Astrocyte (in vitro differentiated cells and primary cell): Measurements from ENCODE around the gene KNDC1. TPM values are rescaled to one million over a fixed set of nuclear protein-coding genes. Genes with fewer than 3 reads are reported as not detected.

Experiments used
- DNase-seq: peaks from one replicate; pipeline ENCODE4 v3.0.0-alpha.2; 2010; ENCODE audit warnings: low read depth
- FAIRE-seq: peaks from 2 replicates; lab custom pipeline; 2011; peaks lifted over from hg19 to GRCh38; lab: Jason Lieb, UNC
- H2AFZ ChIP-seq: 2 replicates; pipeline ENCODE4 v1.6.0; 2012; ENCODE audit warnings: low read depth, low read length, inconsistent platforms
- H3K27ac ChIP-seq: 2 replicates; pipeline ENCODE4 v1.5.1; 2011; ENCODE audit warnings: low read depth, low read length, inconsistent platforms
- H3K27me3 ChIP-seq: 2 replicates; pipeline ENCODE4 v1.6.0; 2011; ENCODE audit warnings: low read length, inconsistent platforms; ENCODE audit not compliant: insufficient read depth
- H3K36me3 ChIP-seq: 2 replicates; pipeline ENCODE4 v1.5.1; 2011; ENCODE audit warnings: low read length, inconsistent platforms; ENCODE audit not compliant: insufficient read depth
- H3K4me1 ChIP-seq: 2 replicates; pipeline ENCODE4 v1.5.1; 2011; ENCODE audit warnings: low read length, inconsistent platforms; ENCODE audit not compliant: insufficient read depth
- H3K4me2 ChIP-seq: 2 replicates; pipeline ENCODE4 v1.6.0; 2012; ENCODE audit warnings: low read length, inconsistent platforms
- H3K4me3 ChIP-seq: 2 replicates; pipeline ENCODE4 v1.5.1; 2011; ENCODE audit warnings: low read depth, mild to moderate bottlenecking, low read length, inconsistent platforms; ENCODE audit not compliant: insufficient read depth
- H3K79me2 ChIP-seq: 2 replicates; pipeline ENCODE4 v1.6.0; 2012; ENCODE audit warnings: mild to moderate bottlenecking, low read length, inconsistent platforms; ENCODE audit not compliant: insufficient read depth
- H3K9ac ChIP-seq: 2 replicates; pipeline ENCODE4 v1.6.0; 2012; ENCODE audit warnings: mild to moderate bottlenecking, low read length, inconsistent platforms
- H3K9me3 ChIP-seq: 2 replicates; pipeline ENCODE4 v1.5.1; 2012; ENCODE audit warnings: low read depth, mild to moderate bottlenecking, low read length, inconsistent platforms; ENCODE audit not compliant: insufficient read depth
- H4K20me1 ChIP-seq: 2 replicates; pipeline ENCODE4 v1.6.0; 2012; ENCODE audit warnings: low read length, inconsistent platforms; ENCODE audit not compliant: insufficient read depth
- H3K27ac Mint-ChIP-seq: one replicate; pipeline ENCODE4 v1.8.0; 2021; ENCODE audit warnings: mild to moderate bottlenecking, mixed read lengths; ENCODE audit not compliant: unreplicated experiment
- H3K27me3 Mint-ChIP-seq: one replicate; pipeline ENCODE4 v1.8.0; 2021; ENCODE audit warnings: low read depth, mixed read lengths; ENCODE audit not compliant: unreplicated experiment
- H3K36me3 Mint-ChIP-seq: one replicate; pipeline ENCODE4 v1.8.0; 2021; ENCODE audit warnings: low read depth, mixed read lengths; ENCODE audit not compliant: unreplicated experiment
- H3K4me1 Mint-ChIP-seq: one replicate; pipeline ENCODE4 v1.8.0; 2021; ENCODE audit warnings: low read depth, mixed read lengths; ENCODE audit not compliant: unreplicated experiment
- H3K4me3 Mint-ChIP-seq: one replicate; pipeline ENCODE4 v1.8.0; 2021; ENCODE audit warnings: mild to moderate bottlenecking, moderate library complexity, mixed read lengths; ENCODE audit not compliant: unreplicated experiment
- H3K9me3 Mint-ChIP-seq: one replicate; pipeline ENCODE4 v1.8.0; 2021; ENCODE audit warnings: mild to moderate bottlenecking, mixed read lengths; ENCODE audit not compliant: unreplicated experiment
- EZH2 ChIP-seq: IDR thresholded peaks from 2 replicates; pipeline ENCODE4 v1.6.1; 2012; ENCODE audit warnings: mild to moderate bottlenecking, low read length, inconsistent platforms; ENCODE audit not compliant: insufficient read depth
- total RNA-seq: library from RNA; stranded (reverse); gene quantifications from 2 replicates; pipeline ENCODE4 v1.2.1, GENCODE V29; 2021
- TF ChIP-seq, protein P1 (sequence below): IDR thresholded peaks from 2 replicates; pipeline ENCODE4 v1.5.1; 2011; ENCODE audit warnings: low read depth, mild to moderate bottlenecking, inconsistent platforms, low read length, moderate library complexity; ENCODE audit not compliant: insufficient read depth

KNDC1 gene
- total RNA-seq, 1 donor from 2014 or later = 2.6 TPM

DNA sequence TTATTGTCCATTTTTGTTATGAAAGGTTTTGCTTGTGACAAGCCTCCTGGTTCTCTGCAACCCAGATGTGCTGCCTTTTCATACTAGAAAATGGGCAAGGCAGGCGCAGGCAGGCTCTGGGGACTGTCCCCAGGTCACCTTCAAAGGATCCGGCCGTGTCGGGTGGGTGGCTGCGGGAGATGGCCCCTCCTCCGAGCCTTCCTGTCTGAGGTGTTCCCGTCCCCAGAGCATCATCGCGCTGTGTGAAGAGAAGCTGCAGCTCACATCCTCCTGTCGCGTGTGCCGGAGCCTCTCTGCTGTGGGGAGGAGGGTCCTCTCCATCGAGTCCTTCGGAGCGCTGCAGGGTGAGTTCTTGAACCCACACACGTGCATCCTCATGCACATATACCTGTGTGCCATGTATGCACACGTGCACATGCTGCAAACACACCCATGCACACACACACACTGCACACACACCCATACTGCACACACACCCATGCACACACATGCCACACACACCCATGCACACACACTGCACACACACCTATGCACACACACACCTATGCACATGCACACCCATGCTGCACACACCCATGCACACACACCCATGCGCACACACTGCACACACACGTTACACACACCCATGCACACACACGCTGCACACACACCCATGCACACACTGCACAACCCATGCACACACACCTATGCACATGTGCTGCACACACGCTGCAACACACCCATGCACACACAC lies 23.8 kb downstream of the KNDC1 start:
- FAIRE-seq = no peak
- no peaks in the 10 kb centered on the region for H3K4me1 ChIP-seq
- no peak for TF ChIP-seq EZH2
- TF ChIP-seq, protein P1, sequence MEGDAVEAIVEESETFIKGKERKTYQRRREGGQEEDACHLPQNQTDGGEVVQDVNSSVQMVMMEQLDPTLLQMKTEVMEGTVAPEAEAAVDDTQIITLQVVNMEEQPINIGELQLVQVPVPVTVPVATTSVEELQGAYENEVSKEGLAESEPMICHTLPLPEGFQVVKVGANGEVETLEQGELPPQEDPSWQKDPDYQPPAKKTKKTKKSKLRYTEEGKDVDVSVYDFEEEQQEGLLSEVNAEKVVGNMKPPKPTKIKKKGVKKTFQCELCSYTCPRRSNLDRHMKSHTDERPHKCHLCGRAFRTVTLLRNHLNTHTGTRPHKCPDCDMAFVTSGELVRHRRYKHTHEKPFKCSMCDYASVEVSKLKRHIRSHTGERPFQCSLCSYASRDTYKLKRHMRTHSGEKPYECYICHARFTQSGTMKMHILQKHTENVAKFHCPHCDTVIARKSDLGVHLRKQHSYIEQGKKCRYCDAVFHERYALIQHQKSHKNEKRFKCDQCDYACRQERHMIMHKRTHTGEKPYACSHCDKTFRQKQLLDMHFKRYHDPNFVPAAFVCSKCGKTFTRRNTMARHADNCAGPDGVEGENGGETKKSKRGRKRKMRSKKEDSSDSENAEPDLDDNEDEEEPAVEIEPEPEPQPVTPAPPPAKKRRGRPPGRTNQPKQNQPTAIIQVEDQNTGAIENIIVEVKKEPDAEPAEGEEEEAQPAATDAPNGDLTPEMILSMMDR = no peak

DNA sequence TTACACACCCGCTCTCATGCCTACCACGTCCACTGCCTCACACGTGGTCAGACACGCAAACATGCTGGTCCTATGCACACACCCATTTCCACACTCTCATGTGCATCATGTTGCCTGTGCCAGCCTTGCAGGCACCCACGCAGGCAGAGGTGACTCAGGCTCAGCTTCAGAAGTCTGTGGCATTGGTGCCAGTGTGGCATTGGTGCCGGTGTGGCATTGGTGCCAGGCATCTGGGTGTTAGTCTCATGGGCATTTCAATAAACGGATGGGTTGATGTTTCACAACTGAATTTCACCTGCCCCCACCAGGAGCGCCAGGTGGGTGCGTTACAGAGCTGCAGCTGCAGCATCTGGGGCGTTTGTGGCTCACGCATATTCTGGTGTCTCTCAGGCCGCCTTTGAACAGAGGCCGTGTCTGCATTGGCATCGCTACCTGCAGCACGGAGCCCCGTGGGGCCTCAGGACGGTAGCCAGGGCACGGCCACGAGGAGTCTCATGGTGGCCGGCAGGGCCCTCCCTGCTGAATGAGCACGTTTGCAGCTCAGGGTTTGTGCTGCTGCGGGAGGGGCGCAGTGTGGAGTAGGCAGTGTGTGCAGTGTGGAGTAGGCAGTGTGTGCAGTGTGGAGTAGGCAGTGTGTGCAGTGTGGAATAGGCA lies 24.7 kb downstream of the KNDC1 start:
- Histone ChIP-seq H3K36me3 (no peaks in the 10 kb centered on the region), H3K4me1 (no peaks in the 10 kb centered on the region), H3K27me3 (no peaks in the 10 kb centered on the region), H3K4me3 (no peak overlapping the region), H3K9me3 (no peaks in the 10 kb centered on the region), H2AFZ (no peak overlapping the region), H3K9ac (no peak overlapping the region), H3K27ac (no peak overlapping the region), H4K20me1 (no peaks in the 10 kb centered on the region), H3K79me2 (no peaks in the 10 kb centered on the region), H3K4me2 (no peak overlapping the region)
- H3K36me3 Mint-ChIP-seq = peaks cover 4% of the 10 kb centered on the region
- H3K27me3 Mint-ChIP-seq = peaks cover 15% of the 10 kb centered on the region
- H3K27ac Mint-ChIP-seq = no peak overlapping the region
- no peaks in the 10 kb centered on the region for H3K9me3 Mint-ChIP-seq
- no peak for DNase-seq
- FAIRE-seq = no peak
- TF ChIP-seq, protein P1 = no peak
- no peaks in the 10 kb centered on the region for H3K4me1 Mint-ChIP-seq
- no peak overlapping the region for H3K4me3 Mint-ChIP-seq

More for the DNA sequence above, 23.8 kb downstream of the KNDC1 start:
- Histone ChIP-seq H2AFZ (no peak overlapping the region), H3K4me2 (no peak overlapping the region), H3K9ac (no peak overlapping the region), H3K27me3 (no peaks in the 10 kb centered on the region), H3K79me2 (no peaks in the 10 kb centered on the region), H3K27ac (no peak overlapping the region), H3K9me3 (no peaks in the 10 kb centered on the region), H3K4me3 (no peak overlapping the region), H3K36me3 (no peaks in the 10 kb centered on the region), H4K20me1 (no peaks in the 10 kb centered on the region)
- Mint-ChIP-seq H3K4me1 (no peaks in the 10 kb centered on the region), H3K27me3 (peaks cover 18% of the 10 kb centered on the region), H3K4me3 (no peak overlapping the region), H3K36me3 (peaks cover 4% of the 10 kb centered on the region), H3K27ac (no peak overlapping the region), H3K9me3 (no peaks in the 10 kb centered on the region)
- DNase-seq = no peak

DNA sequence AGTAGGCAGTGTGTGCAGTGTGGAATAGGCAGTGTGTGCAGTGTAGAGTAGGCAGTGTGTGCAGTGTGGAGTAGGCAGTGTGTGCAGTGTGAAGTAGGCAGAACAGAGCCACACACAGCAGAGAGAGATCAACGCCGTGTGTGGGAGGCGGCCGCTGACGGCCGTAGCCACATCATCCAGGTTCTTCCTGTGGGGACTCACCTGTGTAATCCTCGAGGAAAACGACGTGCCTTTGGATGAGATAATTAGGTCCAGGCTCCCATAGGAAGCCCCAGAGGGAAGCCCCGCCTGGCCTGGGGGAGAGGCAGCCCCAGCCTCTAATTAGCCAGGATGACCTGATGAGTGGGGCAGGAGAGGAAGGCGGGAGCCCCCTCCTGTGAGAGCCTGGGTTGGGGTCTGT lies 25.4 kb downstream of the KNDC1 start:
- no peak overlapping the region for H3K27ac ChIP-seq
- no peak for FAIRE-seq

More for the DNA sequence above, 25.4 kb downstream of the KNDC1 start:
- H3K9ac ChIP-seq = no peak overlapping the region
- H4K20me1 ChIP-seq = no peaks in the 10 kb centered on the region
- Mint-ChIP-seq H3K9me3 (no peaks in the 10 kb centered on the region), H3K4me3 (no peak overlapping the region), H3K27me3 (peaks cover 19% of the 10 kb centered on the region), H3K36me3 (peaks cover 4% of the 10 kb centered on the region), H3K4me1 (no peaks in the 10 kb centered on the region), H3K27ac (no peak overlapping the region)
- no peak for TF ChIP-seq EZH2
- TF ChIP-seq, protein P1 = no peak
- H3K4me3 ChIP-seq = no peak overlapping the region
- no peak overlapping the region for H3K4me2 ChIP-seq
- DNase-seq = no peak
- H3K4me1 ChIP-seq = no peaks in the 10 kb centered on the region
- no peaks in the 10 kb centered on the region for H3K9me3 ChIP-seq
- H2AFZ ChIP-seq = no peak overlapping the region
- H3K36me3 ChIP-seq = no peaks in the 10 kb centered on the region
- no peaks in the 10 kb centered on the region for H3K79me2 ChIP-seq
- no peaks in the 10 kb centered on the region for H3K27me3 ChIP-seq
